Measurements from ENCODE around the gene PGS1.

The PGS1 gene

DNA sequence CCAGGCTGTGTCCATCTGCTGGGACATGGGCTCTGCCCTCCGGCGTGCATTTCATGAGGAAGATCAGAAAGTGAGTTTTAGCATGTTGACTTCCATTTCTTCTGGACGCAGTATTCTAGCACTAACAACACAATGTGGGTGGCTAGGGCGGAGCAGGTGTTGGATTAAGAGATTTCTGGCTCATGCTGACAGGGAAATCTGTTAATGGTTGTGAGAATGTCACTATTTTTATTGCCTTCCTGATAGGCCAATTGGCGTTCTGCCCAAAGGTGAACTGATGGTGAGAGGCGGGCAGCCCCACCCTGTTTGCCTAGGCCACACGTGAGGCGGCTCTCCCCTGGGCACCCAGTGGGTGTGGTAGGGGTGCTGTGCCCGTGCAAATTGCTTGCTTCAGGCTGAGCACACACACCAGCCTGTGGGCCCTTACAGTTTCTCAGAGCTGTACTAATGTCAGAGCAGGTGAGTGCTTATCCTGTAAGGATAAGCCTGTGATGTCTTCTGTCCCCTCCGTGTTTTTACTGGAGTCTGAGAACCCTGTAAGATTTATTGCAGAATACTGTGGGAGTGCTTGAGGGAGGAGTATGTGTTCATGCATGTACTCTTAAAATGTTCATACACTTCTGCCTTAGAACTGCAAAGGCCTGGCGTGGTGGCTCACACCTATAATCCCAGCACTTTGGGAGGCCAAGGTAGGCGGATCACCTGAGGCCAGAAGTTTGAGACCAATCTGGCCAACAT lies 30.9 kb downstream of the PGS1 start:
- no peak for DNase-seq

DNA sequence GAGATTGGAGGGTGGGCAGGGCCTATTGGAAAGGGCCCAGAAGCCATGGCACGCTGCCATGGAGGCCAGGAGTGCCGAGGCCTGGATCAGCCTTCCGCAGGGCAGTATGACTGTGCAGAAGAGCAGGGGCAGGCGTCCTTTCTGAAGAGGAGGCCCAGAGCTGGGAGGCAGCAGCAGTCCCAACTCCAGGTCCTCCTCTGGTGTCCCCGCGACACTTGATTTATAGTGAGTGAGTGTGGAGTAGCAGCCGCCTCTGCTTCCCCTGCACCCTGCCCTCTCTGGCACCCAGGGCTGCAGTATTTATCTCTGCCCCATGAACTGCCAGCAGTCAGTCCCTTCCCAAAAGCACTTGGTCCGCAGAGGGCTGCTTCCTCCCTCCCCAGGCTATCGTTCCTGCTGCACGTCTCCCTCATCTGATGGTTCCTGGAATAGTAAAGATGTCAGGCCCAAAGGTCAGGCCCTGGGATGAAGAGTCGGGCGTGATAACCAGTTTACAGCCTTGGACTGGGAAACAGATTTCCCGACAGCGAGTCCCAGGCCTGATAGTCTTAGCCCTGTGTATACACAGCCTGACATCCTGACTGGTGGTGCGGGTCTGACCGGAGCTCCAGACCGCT lies 32.9 kb downstream of the PGS1 start:
- DNase-seq = no peak

DNA sequence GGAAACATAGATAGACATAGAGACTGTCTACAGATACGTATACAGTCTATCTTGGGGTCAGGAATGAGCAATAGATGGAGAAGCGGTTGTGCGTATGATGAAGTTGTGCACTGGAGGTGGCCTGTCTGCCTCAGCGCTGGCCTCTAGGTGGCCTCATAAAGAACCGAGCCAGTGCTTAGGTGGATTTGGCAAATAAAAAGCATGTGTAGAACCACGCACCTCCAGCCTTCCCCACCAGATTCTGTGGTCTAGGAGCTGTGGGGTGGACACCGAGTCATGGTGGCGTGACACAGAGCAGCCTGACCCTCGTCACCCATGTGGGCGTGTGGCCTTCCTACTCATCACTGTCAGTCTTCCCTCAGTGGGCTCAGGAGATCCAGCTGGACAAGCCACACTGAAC lies 34.0 kb downstream of the PGS1 start:
- no peak for DNase-seq

DNA sequence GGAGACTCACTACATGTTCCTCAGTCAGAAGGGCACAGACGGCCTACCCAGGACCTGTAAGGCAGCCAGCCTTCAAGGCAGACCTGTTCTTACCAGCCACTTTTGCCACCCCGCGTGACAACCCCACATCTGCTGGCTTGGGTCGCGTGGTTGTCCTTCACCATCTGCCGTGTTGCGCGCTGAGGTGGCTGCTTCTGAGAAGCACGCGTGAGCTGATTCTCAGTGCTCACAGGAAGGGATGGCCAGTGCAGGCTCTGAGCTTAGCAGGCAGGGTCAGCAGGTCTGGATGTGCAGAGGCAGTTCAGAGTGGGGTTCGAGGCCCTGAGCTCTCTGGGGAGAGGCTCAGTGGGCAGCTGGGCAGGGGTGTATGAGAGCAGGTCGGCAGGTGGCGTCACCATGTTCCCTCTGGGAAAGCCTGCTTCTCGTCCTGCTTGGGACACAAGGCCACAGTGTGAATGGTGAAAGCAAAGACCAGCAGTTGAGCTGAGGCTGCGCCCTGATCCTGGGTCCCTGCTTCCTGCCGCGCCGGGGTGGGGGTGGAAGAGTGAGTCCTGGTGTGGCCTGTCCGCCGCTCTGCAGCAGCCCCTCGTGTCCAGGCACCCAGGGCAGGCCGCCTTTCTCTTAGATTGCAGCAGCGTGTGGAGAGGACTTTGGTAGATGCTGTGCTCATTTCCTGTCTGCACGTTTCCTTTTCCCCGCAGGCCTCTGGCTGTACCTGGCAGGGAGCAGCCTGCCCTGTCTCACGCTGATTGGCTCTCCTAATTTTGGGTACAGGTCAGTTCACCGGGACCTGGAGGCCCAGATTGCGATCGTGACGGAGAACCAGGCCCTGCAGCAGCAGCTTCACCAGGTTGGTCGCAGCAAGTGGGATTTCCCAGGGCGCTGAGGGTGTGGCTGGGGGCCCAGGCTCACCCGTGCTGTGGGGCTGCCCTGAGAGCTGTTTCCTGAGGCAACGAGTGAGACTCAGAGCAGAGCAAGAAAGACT lies 36.0 kb downstream of the PGS1 start:
- DNase-seq = no peak

DNA sequence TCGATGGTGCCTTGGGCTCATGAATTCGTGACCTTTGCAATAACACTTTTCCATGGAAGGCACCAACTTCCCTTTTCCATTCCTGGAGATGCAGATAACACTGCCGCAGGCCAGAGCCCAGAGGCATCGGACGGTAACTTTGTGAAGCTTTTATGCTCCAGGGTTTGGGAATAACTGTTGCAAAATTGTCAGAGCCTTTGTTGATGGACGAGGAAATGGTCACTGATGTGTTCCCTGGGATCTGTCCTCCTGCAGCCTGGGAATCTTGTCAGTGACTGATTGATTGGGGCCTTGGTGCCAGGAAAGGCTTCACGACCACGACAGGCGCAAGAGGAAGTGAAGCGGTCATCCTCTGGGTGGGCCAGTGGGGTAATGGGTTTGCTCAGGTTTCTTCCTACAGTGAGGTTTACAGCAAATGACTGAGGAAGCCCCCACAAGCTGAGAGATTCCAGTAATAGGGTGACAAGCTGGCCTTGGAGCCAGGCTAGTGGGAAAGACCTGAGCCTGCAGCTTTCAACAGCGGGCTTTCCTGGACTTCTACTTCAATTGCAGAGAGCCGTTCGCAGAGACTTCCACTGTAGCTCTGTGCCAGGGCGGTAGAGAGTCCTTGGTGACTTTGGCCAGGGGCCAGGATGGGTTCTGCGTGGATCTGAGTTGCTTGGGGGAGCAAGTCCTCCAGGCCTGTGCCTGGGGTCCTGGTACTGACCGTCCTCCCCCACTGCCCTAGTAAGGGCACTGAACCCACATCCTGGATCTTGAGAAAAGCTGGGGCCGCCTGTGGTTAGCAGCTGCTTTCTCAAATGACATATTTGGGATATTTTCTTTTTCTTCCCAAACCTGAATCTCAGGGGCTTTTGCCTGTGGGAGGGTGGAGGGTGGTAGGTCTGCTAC lies 37.6 kb downstream of the PGS1 start:
- DNase-seq = no peak

DNA sequence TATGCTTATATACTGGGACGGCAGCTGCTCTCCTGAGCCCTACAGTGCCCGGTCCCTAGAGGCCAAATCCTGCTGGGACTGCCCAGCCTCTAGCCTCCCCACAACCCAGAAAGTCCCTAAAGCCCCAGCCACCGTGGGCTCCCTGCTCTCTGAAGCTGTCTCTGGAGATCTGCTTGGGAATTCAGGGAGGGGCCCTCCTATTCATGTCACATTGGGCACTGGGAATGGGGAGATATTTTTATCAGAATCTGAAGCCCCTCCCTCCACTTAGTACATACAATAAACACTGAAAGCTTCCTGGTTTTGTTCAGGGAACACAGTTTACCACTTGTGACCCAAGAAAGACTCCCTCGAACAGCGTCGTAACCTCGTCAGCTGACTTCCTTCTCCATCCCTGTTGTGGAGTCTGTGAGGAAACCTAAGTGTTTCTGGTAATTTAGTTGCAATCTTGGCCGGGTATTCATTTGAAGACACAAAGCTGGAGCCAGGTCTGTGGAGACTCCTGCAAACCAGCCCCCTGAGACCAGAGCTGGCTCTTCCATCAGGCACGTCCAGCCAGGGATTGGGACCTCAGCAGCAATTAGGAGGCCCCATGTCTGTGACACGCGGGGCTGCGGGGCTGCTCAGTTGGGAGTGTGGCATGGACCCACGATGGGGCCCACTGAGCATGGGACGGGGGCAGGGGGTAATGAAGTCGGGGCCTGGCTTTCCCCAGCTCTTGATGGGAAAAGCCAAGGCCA lies 38.5 kb downstream of the PGS1 start:
- DNase-seq = no peak

DNA sequence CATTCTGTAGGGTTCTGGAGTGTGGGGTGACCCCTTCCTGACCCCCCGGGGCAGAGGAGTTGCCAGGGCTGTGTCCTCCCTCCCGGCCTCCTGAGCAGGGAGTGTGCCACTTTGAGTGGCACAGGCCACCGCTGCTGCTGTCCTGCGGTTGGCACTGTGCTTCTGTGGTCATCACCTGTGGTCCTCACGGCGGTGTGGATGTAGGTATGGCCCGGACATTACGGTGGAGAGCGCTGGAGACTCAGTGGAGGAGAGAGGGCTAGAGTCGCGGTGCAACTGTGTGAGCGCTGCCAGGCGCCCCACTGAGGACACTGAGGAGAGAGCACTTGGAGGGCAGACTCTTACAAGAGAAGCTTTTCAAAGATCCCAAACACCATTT lies 39.1 kb downstream of the PGS1 start:
- DNase-seq = no peak

DNA sequence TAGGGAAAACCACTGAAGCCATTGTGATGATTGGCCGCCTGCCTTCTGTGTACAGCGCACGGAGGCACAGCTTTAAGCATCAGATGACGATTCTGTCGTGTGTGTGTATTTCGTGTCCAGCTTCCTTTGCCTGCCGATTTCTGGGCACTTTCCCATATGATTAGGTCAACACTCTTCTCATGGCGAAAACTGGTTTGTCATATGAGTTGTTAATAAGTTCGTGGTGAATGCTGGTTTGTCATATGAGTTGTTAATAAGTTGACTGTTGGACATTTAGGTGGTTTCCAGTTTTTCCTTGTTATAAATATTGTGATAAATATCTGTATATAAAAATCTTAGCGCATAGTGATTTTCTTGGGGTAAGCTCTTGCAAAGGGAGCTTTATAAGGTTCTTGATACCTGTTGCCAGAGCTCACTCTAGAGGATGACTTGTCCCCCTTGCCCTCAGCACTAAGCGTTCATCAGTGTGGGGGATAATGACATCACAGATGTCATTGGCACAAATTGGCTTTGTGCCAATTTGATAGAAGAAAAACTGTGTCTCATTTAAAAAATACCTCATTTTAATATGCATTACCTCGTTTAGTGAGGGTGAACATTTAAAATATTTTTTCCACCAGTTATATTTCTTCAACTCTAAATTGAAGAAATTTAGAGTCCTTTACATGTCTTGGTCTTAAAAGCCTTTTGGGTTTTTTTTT lies 40.0 kb downstream of the PGS1 start:
- DNase-seq = no peak

DNA sequence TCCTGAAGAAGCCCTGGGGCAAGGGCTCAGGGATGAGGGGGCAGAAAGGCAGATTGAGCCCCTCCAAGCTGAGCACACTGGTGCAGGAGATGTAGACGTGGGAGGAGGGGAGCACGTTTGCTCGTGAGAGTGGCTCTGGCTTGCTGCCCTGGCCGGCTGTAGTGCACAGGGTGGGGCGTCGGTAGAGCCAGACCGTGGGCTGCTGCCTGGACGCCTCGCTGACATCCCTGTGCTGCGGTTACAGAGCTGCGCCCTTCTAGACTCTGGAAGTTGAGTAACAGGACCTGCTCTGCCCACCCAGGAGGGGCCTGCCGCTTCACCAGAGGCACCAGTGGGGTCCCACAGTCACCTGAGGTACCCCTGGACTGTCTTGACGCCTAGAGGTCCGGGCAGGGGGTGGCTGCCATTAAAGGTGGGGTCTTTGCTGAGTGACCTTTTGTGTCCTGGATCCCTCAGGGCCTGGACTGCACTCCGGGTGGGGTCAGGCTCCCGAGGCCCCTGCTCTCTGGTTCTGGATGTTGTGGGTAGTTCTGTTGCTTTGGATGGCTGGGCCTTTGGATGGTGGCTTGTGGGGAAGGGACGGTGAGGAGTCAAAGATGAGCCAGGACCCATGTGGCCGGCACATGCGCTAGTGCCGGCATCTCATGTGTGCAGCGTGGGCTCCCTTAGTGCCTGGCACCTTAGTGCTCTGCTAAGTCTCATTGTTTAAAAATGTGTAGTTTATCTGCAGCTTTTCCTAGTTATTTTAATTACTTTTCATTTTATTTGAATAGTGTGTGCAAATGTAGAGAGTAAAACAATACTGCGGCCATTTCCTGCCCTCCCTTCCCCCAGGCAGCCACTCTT lies 41.7 kb downstream of the PGS1 start:
- no peak for DNase-seq

DNA sequence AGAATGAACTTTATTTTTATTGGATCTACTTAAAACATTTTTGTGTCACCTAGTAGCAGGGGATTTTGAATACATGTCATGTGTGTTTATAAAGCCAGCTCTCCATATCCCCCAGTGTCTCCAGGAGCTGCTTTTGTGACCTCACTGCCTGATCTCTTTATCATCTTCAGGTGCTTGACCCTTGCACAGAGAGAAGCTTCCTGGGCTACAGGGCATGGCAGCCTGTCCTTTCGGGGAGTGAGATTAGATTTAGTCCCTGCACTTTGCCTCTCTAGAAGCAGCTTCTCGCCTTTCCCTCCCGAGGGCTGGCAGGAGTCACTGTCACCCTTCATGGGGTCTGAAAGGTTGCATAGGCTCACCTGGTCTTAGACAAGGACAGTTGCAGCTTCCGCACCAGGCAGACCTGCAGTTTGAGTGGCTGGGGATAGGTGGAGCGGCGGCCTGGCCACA lies 42.7 kb downstream of the PGS1 start:
- DNase-seq = no peak

DNA sequence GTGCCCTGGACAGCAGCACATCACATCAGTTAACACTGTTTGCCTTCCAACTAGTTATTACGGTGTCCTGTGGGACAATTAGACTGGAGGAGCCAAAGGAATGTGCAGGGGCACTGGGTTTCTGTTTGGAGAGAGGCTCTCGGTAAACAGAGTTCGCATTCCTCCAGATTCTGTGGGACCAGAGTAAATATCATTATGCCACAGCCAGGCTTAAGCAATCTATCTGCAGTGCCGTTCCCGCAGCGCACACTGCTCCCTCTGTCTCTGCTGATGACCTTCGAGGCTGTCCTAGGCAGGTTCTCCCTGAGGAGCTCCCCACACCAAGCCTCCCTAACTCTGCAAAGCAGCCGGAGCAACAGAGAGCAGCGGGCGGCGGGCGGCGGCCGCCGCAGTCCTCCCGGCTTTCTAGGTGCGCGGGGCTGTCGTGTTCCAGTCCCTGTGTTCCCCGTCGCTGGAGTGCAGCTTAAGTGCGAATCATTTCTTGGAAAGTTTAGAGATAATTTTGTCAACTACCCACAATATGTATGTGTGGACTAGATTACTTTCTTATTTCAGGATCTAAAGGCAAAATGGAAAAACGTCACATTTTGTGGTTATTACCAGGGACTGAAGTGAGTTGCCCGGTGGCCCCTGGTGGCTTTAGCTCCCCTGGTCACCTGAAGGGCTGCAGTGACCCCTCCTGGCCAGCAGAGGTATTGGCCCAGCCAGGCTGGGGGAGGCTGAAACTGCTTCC lies 43.3 kb downstream of the PGS1 start:
- no peak for DNase-seq

DNA sequence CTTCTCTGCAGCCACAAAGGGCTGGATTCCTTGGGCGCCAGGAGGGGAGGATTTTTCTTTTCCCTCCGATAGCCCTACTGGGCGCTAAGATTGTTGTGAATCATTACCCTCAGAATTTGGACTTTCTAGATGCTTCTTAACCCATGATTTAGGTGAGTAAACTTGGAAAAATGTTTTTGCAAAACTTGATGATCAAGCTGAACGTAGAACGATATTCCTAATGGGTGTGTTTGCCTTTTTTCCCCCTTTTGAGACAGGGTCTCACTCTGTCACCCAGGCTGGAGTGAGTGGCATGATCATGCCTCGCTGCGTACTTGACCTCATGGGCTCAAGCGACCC lies 43.8 kb downstream of the PGS1 start:
- DNase-seq = no peak

DNA sequence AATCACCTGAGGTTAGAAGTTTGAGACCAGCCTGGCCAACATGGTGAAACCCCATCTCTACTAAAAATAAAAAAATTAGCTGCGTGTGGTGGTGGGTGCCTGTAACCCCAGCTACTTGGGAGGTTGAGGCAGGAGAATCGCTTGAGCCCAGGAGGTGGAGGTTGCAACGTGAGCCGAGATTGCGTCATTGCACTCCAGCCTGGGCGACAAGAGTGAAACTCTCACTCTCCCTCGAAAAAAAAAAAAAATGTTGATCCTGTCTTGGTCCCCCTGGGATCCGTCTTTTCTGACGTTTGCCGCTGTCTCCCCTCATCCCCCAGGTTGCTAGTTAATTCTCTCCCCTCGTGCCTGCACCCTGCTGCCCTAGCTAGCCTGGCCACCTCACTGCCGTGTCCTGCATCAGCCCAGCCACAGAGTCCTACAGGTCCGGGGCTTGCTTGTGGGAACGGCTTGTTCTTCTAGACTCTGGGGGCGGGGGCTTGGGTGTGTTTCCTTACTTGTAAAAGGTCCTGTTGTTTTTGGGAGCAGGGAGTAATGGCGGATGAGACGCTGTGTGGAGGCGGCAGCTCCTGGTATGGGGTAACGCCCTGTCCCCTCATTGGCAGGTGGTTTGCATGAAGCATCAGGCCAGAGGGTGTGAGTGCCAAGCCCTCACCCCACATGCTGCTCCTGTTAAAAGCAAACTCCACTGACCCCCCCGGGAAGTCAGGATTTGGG lies 44.6 kb downstream of the PGS1 start:
- DNase-seq = no peak

DNA sequence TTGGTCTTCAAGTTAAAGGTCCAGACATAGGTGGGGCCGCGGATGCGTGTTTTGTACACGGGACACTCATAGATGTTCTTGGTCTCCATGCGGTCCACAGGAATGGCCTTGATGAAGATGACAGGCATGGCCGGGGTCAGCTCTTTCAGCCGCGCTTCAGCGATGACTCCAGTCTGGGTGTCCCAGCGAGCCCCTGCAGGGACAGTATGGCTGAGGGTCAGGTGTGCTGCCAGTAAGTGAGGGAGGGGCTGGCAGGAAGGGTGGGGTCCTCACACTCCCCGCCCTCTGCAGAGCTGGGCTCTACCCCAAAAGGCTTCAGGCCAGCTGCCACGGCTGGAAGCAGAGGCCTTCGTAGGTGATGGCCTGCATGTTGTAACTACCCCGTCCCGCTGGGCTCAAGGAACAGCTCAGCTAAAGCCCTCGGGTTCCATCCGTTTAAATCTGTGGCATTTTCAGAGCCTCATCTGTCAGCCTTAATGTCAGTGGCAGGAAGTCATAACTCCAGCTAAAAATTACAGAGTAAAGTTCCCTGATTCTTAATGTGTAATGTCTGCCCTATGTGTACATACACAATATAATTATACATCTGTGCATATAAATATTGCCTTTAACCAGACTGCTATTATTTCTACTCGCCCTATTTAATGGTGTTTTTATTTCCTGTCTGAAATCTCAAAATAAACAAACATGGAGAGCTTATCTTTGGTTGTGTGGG lies 45.7 kb downstream of the PGS1 start:
- no peak for DNase-seq

DNA sequence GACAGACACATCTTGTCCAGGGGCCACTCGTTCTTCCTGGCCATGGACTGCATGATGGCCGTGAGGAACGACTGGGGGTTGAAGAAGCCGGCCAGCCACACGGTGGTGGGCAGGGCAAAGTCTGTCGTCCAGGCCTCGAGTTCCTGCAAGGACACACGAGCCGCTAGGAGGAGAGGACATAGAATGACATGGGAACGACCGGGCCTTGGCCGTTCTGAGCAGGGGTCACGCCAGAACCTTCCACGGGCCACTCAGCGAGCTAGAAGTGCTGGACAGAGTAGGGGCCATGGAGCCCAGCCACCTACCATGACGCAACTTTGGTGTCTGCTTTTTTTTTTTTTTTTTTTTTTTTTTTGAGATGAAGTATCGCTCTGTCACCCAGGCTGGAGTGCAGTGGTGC lies 47.0 kb downstream of the PGS1 start:
- no peak for DNase-seq

DNA sequence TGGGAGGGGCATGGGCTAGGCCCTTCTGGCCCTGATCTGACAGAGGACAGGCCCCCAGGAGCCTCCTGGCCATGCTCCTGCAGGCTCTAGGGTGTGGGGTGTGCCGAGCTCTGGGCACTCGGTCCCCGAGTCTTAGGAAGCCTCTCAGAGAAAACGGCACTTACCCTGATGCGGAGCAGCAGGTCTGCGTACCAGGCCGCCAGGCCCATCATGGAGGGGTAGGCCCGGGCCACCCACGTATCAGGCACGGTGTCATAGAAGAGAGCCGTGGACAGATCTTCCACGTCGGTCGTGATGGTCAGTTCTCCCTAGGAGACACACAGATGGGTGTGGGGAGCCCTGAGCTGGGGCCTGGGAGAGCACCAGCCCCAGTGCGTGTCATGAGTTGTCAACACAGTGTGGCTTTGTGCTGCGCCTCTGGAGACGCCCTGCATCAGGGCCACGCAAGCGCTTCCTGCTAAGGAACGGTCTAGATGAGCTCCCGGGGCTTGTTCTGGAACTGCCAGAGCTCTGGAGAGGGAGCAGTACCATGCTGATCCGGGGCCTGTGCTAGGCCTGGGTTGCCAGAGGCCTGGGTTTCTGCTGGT lies 47.9 kb downstream of the PGS1 start:
- DNase-seq = no peak

DNA sequence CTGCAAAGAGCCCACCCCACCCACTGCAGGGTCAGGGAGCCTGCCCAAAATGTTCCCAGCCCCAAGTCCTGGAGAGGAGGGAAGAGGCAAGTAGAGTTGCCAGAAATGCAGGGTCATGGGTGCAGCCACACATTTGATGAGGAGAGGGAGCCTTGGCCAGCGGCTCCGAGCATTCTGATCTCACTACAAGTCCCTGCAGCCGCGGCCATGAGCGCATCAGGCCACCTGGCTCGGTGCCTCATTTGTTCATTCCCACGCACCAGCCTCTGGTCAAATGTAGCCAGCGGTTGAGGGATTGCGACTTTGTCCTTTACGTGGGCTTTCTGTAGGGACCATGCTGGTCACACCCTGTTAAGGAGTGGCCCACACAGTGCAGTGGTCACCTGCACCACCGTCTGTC lies 48.7 kb downstream of the PGS1 start:
- no peak for DNase-seq

DNA sequence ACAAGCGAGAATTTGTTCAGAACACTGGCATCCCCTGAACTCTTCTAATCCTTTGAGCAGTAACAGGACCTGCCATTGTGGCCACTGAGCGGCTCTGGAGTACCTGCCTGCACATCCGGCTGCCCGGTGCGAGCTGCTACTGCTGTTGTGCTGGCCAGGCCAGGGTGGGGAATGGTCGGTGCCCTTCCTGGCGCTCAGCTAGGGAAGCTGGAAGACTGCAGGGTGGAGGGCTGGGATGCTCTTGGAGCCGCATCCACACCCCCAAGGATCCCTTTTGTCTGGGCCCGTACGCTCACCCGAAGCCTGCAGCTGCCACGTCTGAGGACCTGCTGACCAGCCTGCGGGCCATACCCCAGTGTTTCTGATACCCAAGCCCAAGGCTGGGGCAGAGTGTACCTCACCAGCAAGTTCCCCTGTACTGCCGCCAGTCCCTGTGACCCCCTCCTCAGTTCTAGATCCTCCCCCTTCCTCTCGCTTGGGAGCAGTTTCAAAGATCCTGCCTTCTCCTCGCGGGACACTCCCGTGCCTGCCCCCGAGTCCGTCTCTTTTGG lies 49.7 kb downstream of the PGS1 start:
- no peak for DNase-seq
